ENCODE data around the gene OR10AD1. TPM values are rescaled to one million over a fixed set of nuclear protein-coding genes. Genes with fewer than 3 reads are reported as not detected.
A peak's percentile ranks its signal among the peaks of the same experiment; 100 is the strongest.

OR10AD1 gene
- total and polyA plus RNA-seq, 9 of the 15 experiments (the other 6 are each of a cell fraction or from before 2014, with no cell fraction given) = not detected

GRCh38 chr12:48197971-48198671 lies 5.0 kb downstream of the OR10AD1 start (continued):
- peak in 2 of 3 experiments; percentile 0 to 18; a peak in 2 of 6 replicates for TF ChIP-seq CTCF (IDR thresholded peaks at IDR 0.05 in 2 of 3, conservative IDR thresholded peaks at IDR 0.05 in 1 of 3; ENCODE audit: insufficient read depth in 2 of 3, low read depth in 1 of 3, low read length in 3 of 3)
- TF ChIP-seq ZNF324 (CRISPR knock-in tag; IDR thresholded peaks at IDR 0.05) = 0 out of 2 replicates have a peak, but pooled peaks have one; percentile 29
- no peak for TF ChIP-seq ZBTB43 (CRISPR knock-in tag; IDR thresholded peaks at IDR 0.05)
- TF ChIP-seq ZNF584 (CRISPR knock-in tag; IDR thresholded peaks at IDR 0.05; ENCODE audit: low read depth) = no peak
- peak; percentile 80; the same call in 1 of the 2 replicates for TF ChIP-seq CHCHD3 (CRISPR knock-in tag; IDR thresholded peaks at IDR 0.05)
- no peak for TF ChIP-seq MED1 (CRISPR knock-in tag; IDR thresholded peaks at IDR 0.05; ENCODE audit: borderline replicate concordance)
- no peak for TF ChIP-seq IRF2 (CRISPR knock-in tag; IDR thresholded peaks at IDR 0.05)
- no peak for TF ChIP-seq ZNF445 (CRISPR knock-in tag; IDR thresholded peaks at IDR 0.05; ENCODE audit: low read depth)
- peak; percentile 69 for TF ChIP-seq MEIS2 (IDR thresholded peaks at IDR 0.05; ENCODE audit: partially characterized antibody)
- no peak for TF ChIP-seq POU5F1 (IDR thresholded peaks at IDR 0.05; ENCODE audit: borderline replicate concordance, low read depth, low read length, partially characterized antibody)
- TF ChIP-seq POLR3A (IDR thresholded peaks at IDR 0.05; ENCODE audit: borderline replicate concordance, extremely low read depth, insufficient read depth, insufficient read length) = no peak
- peak; percentile 28 for TF ChIP-seq CCNT2 (IDR thresholded peaks at IDR 0.05; ENCODE audit: borderline replicate concordance, extremely low read depth, insufficient read length, low read depth, low read length)
- no peak for TF ChIP-seq ARID3B (CRISPR knock-in tag; IDR thresholded peaks at IDR 0.05; ENCODE audit: borderline replicate concordance)
- TF ChIP-seq SMARCA4 (IDR thresholded peaks at IDR 0.05) = no peak
- peak; percentile 54; the same call in 1 of the 2 replicates for TF ChIP-seq KAT7 (CRISPR knock-in tag; IDR thresholded peaks at IDR 0.05; ENCODE audit: borderline replicate concordance)
- no peak for TF ChIP-seq SRSF7 (optimal IDR thresholded peaks at IDR 0.05; ENCODE audit: low read depth, low read length)
- TF ChIP-seq BRD9 (IDR thresholded peaks at IDR 0.05; ENCODE audit: low read depth, partially characterized antibody) = peak; percentile 70
- TF ChIP-seq CBX3 (IDR thresholded peaks at IDR 0.05; ENCODE audit: borderline replicate concordance in 1 of 2, low read length in 2 of 2) = 0 out of 3 replicates have a peak, but pooled peaks of 1 of the 2 experiments have one; percentile 47
- no peak for TF ChIP-seq SMARCA5 (IDR thresholded peaks at IDR 0.05)
- TF ChIP-seq KAT8 (IDR thresholded peaks at IDR 0.05; ENCODE audit: low read depth) = no peak
- TF ChIP-seq SP1 (CRISPR knock-in tag; IDR thresholded peaks at IDR 0.05) = peak; percentile 80
- no peak for TF ChIP-seq ZFP36 (IDR thresholded peaks at IDR 0.05; ENCODE audit: low read depth, low read length, partially characterized antibody)

All from K562 (cell line).